Transverse colon (tissue), 4 donors: ENCODE results near the gene PLA2G4B. TPM values are rescaled to one million over a fixed set of nuclear protein-coding genes. Genes with fewer than 3 reads are reported as not detected.

Experiments used
- DNase-seq: peaks from one replicate; pipeline ENCODE4 v3.0.0-alpha.2; 2019
- H3K27ac ChIP-seq, 4 donors: fragments of 200-600 bp; sonication (generic); 2 replicates each; pipeline ENCODE4 v1.5.1; 2016 to 2018; ENCODE audit warnings: inconsistent platforms in 4 of 4
- H3K27me3 ChIP-seq: fragments of 200-600 bp; sonication (generic); 2 replicates; pipeline ENCODE4 v1.5.1; 2017; ENCODE audit warnings: inconsistent platforms
- H3K36me3 ChIP-seq, 4 donors: fragments of 200-600 bp; sonication (generic); 2 replicates each; pipeline ENCODE4 v1.5.1; 2017 to 2019; ENCODE audit warnings: inconsistent platforms in 4 of 4
- H3K4me1 ChIP-seq, 4 donors: fragments of 200-600 bp; sonication (generic); 2 replicates each; pipeline ENCODE4 v1.5.1; 2017 to 2020; ENCODE audit warnings: inconsistent platforms in 4 of 4
- H3K4me3 ChIP-seq, 4 donors: fragments of 200-600 bp; sonication (generic); 1 replicate in 1 of 4; 2 replicates in 3 of 4; pipeline versions ENCODE4 v1.5.1 to v1.6.1; 2017 to 2019; ENCODE audit warnings: inconsistent platforms in 4 of 4
- H3K9me3 ChIP-seq, 2 donors: fragments of 200-600 bp; sonication (generic); 2 replicates each; pipeline ENCODE4 v1.5.1; 2017 to 2019; ENCODE audit warnings: inconsistent platforms in 2 of 2
- CTCF ChIP-seq, 5 experiments: fragments of 200-600 bp in 3 of 5; fragments of 450-650 bp in 2 of 5; sonication (generic) in 3 of 5; IDR thresholded peaks; 1 replicate in 2 of 5; 2 replicates in 3 of 5; pipeline ENCODE4 v1.5.1; 2016 to 2017; ENCODE audit warnings: antibody characterized with exemption in 5 of 5, inconsistent platforms in 3 of 5, mild to moderate bottlenecking in 2 of 5, moderate library complexity in 1 of 5
- EP300 ChIP-seq: sonication (generic); formaldehyde crosslinking; IDR thresholded peaks from one replicate; pipeline ENCODE4 v1.6.1; 2017; ENCODE audit warnings: antibody characterized with exemption, low read depth
- POLR2A ChIP-seq: fragments of 450-650 bp; IDR thresholded peaks from one replicate; pipeline ENCODE4 v1.6.1; 2016; ENCODE audit warnings: antibody characterized with exemption, mild to moderate bottlenecking, moderate library complexity
- POLR2AphosphoS5 ChIP-seq, 3 donors: sonication (generic); formaldehyde crosslinking; IDR thresholded peaks; one replicate each; pipeline ENCODE4 v1.6.1; 2016; ENCODE audit warnings: antibody characterized with exemption in 3 of 3
- whole genome bisulfite sequencing, 2 donors: methylation state at CpG; one replicate each; pipeline ENCODE4 v1.1.5; 2018; ENCODE audit warnings: low coverage in 1 of 2; 5-methylcytosine and 5-hydroxymethylcytosine counted together
- in situ Hi-C, 4 donors: fragments of 200-750 bp; cut with MboI; loops; one replicate each; pipeline versions ENCODE4 v1.15.0 to v1.15.1; 2017; ENCODE audit warnings: low sequenced_read_pairs in 3 of 4, low pct_ligation_motif_present in 1 of 4, low pct_unique_long_range_greater_than_20kb in 1 of 4
- intact Hi-C: fragments of 100-400 bp; cut with DNase I; formaldehyde crosslinking; loops from one replicate; pipeline ENCODE4 v1.15.1; 2023; ENCODE audit warnings: low total_unique reads
- total RNA-seq, 4 donors: library from RNA; depleted of rRNA; stranded (reverse); fragments of >200 nt; gene quantifications; one replicate each; pipeline ENCODE4 v1.1.0, GENCODE V29; 2016

Gene PLA2G4B
- total RNA-seq: 1 to 10 TPM in 3 of 4 donors, not detected in 1; 1.6 to 5.2 (median 3.5) TPM

- Histone ChIP-seq H3K4me3 (no peak within 1 kb of the TSS), H3K9me3 (no peaks in the 10 kb centered on the region), H3K27me3 (no peaks in the 10 kb centered on the region), H3K27ac (peak within 1 kb of the TSS; percentile 7 to 36 (median 18)), H3K36me3 (no peaks in the 10 kb centered on the region), H3K4me1 (peaks cover 0 to 9% (median 5%) of the 10 kb centered on the region in 4 donors)
- no peak for TF ChIP-seq EP300
- TF ChIP-seq POLR2A: no peak
- no peak for TF ChIP-seq CTCF (IDR thresholded peaks at IDR 0.05)
- TF ChIP-seq POLR2AphosphoS5 (IDR thresholded peaks at IDR 0.05): peak in 2 of 3 donors; percentile 19 to 47
- intact Hi-C loops: no loop called here
- in situ Hi-C loops: no loop called here
- DNase-seq: peak; percentile 82
- 10 to 70% methylated on average over 2 to 6 of the region's 6 CpGs for WGBS, 2 donors
Observed at GRCh38 chr15:41838400-41838897, at the start of gene PLA2G4B. Gene PLA2G4B (plus strand): TSS chr15:41838847. CDS start chr15:41838914, 67 bp downstream.

GRCh38 chr15:41789236-41789635, 49.4 kb upstream of the PLA2G4B start:
- in situ Hi-C loops: no loop called here
- Histone ChIP-seq H3K9me3 (no peaks in the 10 kb centered on the region), H3K4me1 (peaks cover 9 to 33% (median 23%) of the 10 kb centered on the region in 4 donors), H3K27me3 (no peaks in the 10 kb centered on the region), H3K27ac (no peak overlapping the region), H3K36me3 (no peaks in the 10 kb centered on the region), H3K4me3 (no peak overlapping the region)
- WGBS, 2 donors: 43 to 64% methylated on average over 1 to 4 of the region's 4 CpGs
- no peak for DNase-seq
- TF ChIP-seq CTCF (IDR thresholded peaks at IDR 0.05): no peak
- no peak for TF ChIP-seq POLR2A
- no peak for TF ChIP-seq EP300
- TF ChIP-seq POLR2AphosphoS5 (IDR thresholded peaks at IDR 0.05): no peak
- intact Hi-C loops: no loop called here

GRCh38 chr15:41789662-41790061, 49.0 kb upstream of the PLA2G4B start:
- Histone ChIP-seq H3K36me3 (no peaks in the 10 kb centered on the region), H3K27me3 (no peaks in the 10 kb centered on the region), H3K4me1 (peaks cover 9 to 33% (median 23%) of the 10 kb centered on the region in 4 donors), H3K4me3 (no peak overlapping the region), H3K9me3 (no peaks in the 10 kb centered on the region), H3K27ac (no peak overlapping the region)
- intact Hi-C loops: no loop called here
- TF ChIP-seq POLR2AphosphoS5 (IDR thresholded peaks at IDR 0.05): no peak
- TF ChIP-seq POLR2A: no peak
- no peak for TF ChIP-seq EP300
- no peak for TF ChIP-seq CTCF (IDR thresholded peaks at IDR 0.05)
- in situ Hi-C loops: no loop called here
- DNase-seq: no peak

GRCh38 chr15:41790169-41790568, 48.5 kb upstream of the PLA2G4B start:
- H3K27ac ChIP-seq: no peak overlapping the region
- in situ Hi-C loops (no loop called here), intact Hi-C loops (no loop called here)
- H3K27me3 ChIP-seq: no peaks in the 10 kb centered on the region
- H3K36me3 ChIP-seq: no peaks in the 10 kb centered on the region
- H3K4me1 ChIP-seq: peaks cover 9 to 33% (median 23%) of the 10 kb centered on the region in 4 donors
- TF ChIP-seq CTCF (IDR thresholded peaks at IDR 0.05) (no peak), EP300 (no peak), POLR2AphosphoS5 (IDR thresholded peaks at IDR 0.05) (no peak), POLR2A (no peak)
- no peaks in the 10 kb centered on the region for H3K9me3 ChIP-seq
- DNase-seq: no peak
- H3K4me3 ChIP-seq: no peak overlapping the region
- WGBS, 2 donors: 83 to 98% methylated on average over 2 to 3 of the region's 3 CpGs
